Measurements from ENCODE around the gene RCSD1. TPM values are rescaled to one million over a fixed set of nuclear protein-coding genes. Genes with fewer than 3 reads are reported as not detected.

RCSD1 gene
- total and polyA plus RNA-seq, 8 donors: 6.0 to 43.7 (median 19.7) TPM

DNA sequence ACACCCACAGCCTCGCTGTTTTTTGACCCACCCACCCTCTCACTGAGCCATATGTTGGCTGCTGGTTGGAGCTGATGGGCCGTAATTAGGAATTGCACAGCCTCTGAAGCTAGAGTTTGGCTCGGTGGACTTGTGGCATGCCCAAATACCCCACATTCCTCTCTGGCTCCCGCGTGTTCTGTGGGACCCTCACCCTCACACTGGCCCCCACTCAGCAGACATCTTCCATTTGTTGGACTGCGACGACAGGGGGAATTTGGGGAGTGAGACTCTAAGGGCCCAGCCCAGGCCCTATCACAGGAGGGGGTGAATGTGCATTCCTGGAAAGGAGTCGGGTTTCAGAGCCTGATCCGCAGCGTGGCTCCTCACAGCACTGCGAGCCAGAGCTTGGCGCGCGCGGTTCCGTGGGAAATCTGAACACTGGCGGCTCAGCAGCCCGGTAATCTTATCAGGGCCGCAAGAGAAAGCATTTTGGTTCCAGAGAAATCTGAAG is 5.2 kb downstream of the RCSD1 start:
- TF ChIP-seq, protein P1, sequence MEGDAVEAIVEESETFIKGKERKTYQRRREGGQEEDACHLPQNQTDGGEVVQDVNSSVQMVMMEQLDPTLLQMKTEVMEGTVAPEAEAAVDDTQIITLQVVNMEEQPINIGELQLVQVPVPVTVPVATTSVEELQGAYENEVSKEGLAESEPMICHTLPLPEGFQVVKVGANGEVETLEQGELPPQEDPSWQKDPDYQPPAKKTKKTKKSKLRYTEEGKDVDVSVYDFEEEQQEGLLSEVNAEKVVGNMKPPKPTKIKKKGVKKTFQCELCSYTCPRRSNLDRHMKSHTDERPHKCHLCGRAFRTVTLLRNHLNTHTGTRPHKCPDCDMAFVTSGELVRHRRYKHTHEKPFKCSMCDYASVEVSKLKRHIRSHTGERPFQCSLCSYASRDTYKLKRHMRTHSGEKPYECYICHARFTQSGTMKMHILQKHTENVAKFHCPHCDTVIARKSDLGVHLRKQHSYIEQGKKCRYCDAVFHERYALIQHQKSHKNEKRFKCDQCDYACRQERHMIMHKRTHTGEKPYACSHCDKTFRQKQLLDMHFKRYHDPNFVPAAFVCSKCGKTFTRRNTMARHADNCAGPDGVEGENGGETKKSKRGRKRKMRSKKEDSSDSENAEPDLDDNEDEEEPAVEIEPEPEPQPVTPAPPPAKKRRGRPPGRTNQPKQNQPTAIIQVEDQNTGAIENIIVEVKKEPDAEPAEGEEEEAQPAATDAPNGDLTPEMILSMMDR (IDR thresholded peaks at IDR 0.05): no peak
- no peak for TF ChIP-seq POLR2AphosphoS5 (IDR thresholded peaks at IDR 0.05)
- TF ChIP-seq EP300 (IDR thresholded peaks at IDR 0.05): no peak
- no peak for TF ChIP-seq POLR2A (IDR thresholded peaks at IDR 0.05)
- peaks cover 8 to 61% (median 38%) of the 10 kb centered on the region in 4 donors for H3K4me1 ChIP-seq
- DNase-seq: peak in 1 of 2 donors; percentile 71
- WGBS, 5 donors: 26 to 64% (median 40%) methylated on average over 8 to 19 of the region's 19 CpGs
- peaks cover 0 to 13% (median 2%) of the 10 kb centered on the region in 3 donors for H3K27me3 ChIP-seq
- H3K4me3 ChIP-seq: peak overlapping the region in 2 of 4 donors; percentile 4 to 5
- peak overlapping the region in 4 of 5 donors; percentile 8 to 94 (median 42) for H3K27ac ChIP-seq
- intact Hi-C loops (cut with DNase I; ENCODE audit: low total_unique reads): no loop called here
- H3K36me3 ChIP-seq: peaks cover 0 to 8% (median 3%) of the 10 kb centered on the region in 4 donors
- no peaks in the 10 kb centered on the region for H3K9me3 ChIP-seq

DNA sequence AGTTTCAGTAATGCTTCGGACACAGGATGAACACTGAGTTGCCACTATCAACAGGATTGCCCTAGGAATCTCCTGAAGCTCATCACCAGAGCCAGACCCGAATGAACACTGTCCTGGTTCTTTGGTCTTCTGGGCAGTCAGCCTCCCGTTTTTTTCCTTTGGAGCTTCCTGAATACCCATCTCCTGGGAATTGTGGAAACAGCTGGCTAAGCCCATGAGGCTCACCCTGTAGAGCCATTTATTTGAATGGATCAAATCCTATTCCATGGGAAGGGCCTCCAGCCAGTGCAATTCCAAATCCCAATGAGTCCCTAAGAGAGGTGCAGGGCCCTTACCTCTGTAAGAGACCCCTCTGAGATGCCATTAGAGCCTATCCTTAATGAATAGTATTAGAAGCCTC is 5.9 kb downstream of the RCSD1 start:
- peaks cover 0 to 12% (median 5%) of the 10 kb centered on the region in 4 donors for H3K36me3 ChIP-seq
- peaks cover 0 to 8% (median 0%) of the 10 kb centered on the region in 3 donors for H3K27me3 ChIP-seq
- peak overlapping the region in 2 of 5 donors; percentile 20 to 94 for H3K27ac ChIP-seq
- H3K4me1 ChIP-seq: peaks cover 6 to 56% (median 33%) of the 10 kb centered on the region in 4 donors
- H3K9me3 ChIP-seq: no peaks in the 10 kb centered on the region
- no peak for TF ChIP-seq POLR2AphosphoS5 (IDR thresholded peaks at IDR 0.05)
- no peak for TF ChIP-seq POLR2A (IDR thresholded peaks at IDR 0.05)
- TF ChIP-seq, protein P1 (IDR thresholded peaks at IDR 0.05): no peak
- TF ChIP-seq EP300 (IDR thresholded peaks at IDR 0.05): no peak
- no peak for DNase-seq
- 71 to 81% (median 72%) methylated on average over 3 of the region's 3 CpGs for WGBS, 5 donors
- peak overlapping the region in 2 of 4 donors; percentile 4 to 5 for H3K4me3 ChIP-seq
- intact Hi-C loops (cut with DNase I; ENCODE audit: low total_unique reads): no loop called here

DNA sequence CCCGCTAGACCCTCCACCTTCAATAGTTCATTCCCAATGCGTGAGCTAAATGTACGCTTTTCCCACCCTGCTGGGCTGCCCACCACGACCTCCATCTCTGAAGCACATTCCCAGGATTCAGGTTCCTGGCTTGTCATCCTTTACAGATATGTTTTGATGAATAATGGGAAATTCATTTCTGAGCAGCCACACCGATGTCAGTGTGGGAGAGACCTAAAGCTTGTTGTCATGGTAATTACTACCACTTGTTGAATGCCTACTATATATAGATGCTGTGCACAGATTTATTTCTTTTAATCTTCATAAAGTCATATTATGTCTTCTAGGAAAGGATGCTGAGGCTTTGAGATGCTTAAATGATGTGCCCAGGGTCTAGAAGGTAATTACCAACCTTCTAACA is 8.0 kb downstream of the RCSD1 start:
- Histone ChIP-seq H3K4me3 (no peak overlapping the region), H3K27me3 (no peaks in the 10 kb centered on the region), H3K4me1 (peaks cover 10 to 49% (median 28%) of the 10 kb centered on the region in 4 donors), H3K36me3 (peaks cover 0 to 12% (median 5%) of the 10 kb centered on the region in 4 donors), H3K27ac (peak overlapping the region in 1 of 5 donors; percentile 56), H3K9me3 (no peaks in the 10 kb centered on the region)
- intact Hi-C loops (cut with DNase I; ENCODE audit: low total_unique reads): no loop called here
- TF ChIP-seq POLR2A (IDR thresholded peaks at IDR 0.05) (no peak), EP300 (IDR thresholded peaks at IDR 0.05) (no peak), POLR2AphosphoS5 (IDR thresholded peaks at IDR 0.05) (no peak)
- TF ChIP-seq, protein P1 (IDR thresholded peaks at IDR 0.05): no peak
- DNase-seq: no peak
- WGBS, 5 donors: 66 to 78% (median 72%) methylated on average over 5 of the region's 5 CpGs

DNA sequence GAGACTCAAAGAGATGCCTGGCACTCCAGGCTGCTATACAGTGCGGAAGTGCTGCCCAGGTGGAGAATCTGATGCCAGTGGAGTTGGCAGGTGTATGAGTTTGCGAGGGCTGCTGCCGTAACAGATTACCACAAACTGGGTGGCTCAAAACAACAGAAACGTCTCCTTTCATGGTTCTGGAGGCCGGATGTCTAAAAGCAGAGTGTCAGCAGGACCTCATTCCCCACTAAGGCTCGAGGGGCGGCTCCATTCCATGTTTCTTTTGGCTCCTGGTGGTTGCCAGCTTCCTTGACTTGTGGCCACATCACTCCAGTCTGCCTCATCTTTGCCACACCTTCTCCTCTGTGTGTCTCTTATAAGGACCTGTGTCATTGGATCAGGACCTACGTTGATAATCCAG is 10.0 kb downstream of the RCSD1 start:
- TF ChIP-seq, protein P1 (IDR thresholded peaks at IDR 0.05): no peak
- no peak for TF ChIP-seq POLR2AphosphoS5 (IDR thresholded peaks at IDR 0.05)
- no peak for TF ChIP-seq EP300 (IDR thresholded peaks at IDR 0.05)
- TF ChIP-seq POLR2A (IDR thresholded peaks at IDR 0.05): no peak
- H3K36me3 ChIP-seq: peaks cover 0 to 12% (median 5%) of the 10 kb centered on the region in 4 donors
- DNase-seq: no peak

More for the DNA sequence above, 10.0 kb downstream of the RCSD1 start:
- H3K27me3 ChIP-seq: no peaks in the 10 kb centered on the region
- no peak overlapping the region for H3K4me3 ChIP-seq
- peaks cover 9 to 48% (median 24%) of the 10 kb centered on the region in 4 donors for H3K4me1 ChIP-seq
- no peak overlapping the region for H3K27ac ChIP-seq
- no peaks in the 10 kb centered on the region for H3K9me3 ChIP-seq
- WGBS, 5 donors: 87 to 95% (median 90%) methylated on average over 8 of the region's 8 CpGs
- intact Hi-C loops (cut with DNase I; ENCODE audit: low total_unique reads): no loop called here

All from stomach (tissue), 9 donors.